Measurements from ENCODE around the gene SLC25A4.

DNA sequence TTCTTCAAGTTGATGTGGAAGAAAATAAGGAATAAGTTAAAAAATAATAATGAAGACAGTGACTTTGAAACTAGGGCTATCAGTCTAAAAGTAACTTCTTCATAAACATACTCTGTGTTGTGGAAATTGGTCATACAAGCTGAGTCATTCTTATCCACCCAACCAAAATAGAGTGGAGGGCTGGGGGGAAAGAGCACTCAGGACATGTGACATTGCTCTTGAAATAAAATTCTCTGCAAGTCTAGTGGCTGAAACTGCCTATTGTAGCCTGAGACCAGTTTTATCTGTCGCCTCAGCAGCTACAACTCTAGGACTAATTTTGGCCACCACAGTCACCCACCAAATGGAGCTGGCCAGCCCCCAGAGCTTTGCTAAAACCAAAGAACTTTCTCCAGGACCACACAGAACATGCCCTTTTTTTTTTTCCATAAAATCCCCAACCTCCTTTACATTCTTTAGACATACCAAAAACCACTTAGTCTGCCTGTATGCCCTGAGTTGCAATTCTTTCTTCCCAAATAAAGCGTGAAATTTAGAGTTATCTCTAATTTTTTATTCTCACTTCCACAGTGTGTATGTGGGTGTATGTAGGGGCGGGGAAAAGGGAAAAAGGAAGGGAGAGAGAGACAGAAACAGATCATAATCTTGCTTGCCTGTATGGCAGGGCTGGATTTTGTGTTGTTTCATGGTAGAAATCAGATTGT, 23.0 kb upstream of the SLC25A4 start:
- TF ChIP-seq YY1 (IDR thresholded peaks at IDR 0.05; ENCODE audit: insufficient read depth, insufficient read length), result no peak
- TF ChIP-seq SUZ12 (IDR thresholded peaks at IDR 0.05; ENCODE audit: extremely low read depth, insufficient read depth, insufficient read length), result no peak
